Measurements from ENCODE around the gene MALRD1. TPM values are rescaled to one million over a fixed set of nuclear protein-coding genes. Genes with fewer than 3 reads are reported as not detected.

The MALRD1 gene
- total and polyA plus RNA-seq, 2 donors from 2014 or later = 2.0 to 2.4 TPM

GRCh38 chr10:19676063-19676462, 627.5 kb downstream of the MALRD1 start:
- no peak for DNase-seq
- no peak for TF ChIP-seq CTCF (IDR thresholded peaks at IDR 0.05; ENCODE audit: borderline replicate concordance, extremely low read depth, insufficient read depth)
- H3K36me3 ChIP-seq (ENCODE audit: control insufficient read depth in 2 of 3, insufficient read depth in 3 of 3, low read length in 3 of 3) = no peaks in the 10 kb centered on the region
- H3K27me3 ChIP-seq (ENCODE audit: control insufficient read depth, insufficient read depth, low read length) = no peaks in the 10 kb centered on the region
- no peak overlapping the region for H3K9ac ChIP-seq (ENCODE audit: low read length in 3 of 3)
- intact Hi-C loops (cut with DNase I) = no loop called here
- no peak for FAIRE-seq
- no peak overlapping the region for H3K4me3 ChIP-seq (ENCODE audit: low read length in 3 of 3)
- no peaks in the 10 kb centered on the region for H3K9me3 ChIP-seq (ENCODE audit: control insufficient read depth in 2 of 3, insufficient read depth in 1 of 3, low read length in 3 of 3)
- H3K4me1 ChIP-seq (ENCODE audit: control insufficient read depth in 2 of 3, insufficient read depth in 2 of 3, low read depth in 1 of 3, low read length in 3 of 3) = no peaks in the 10 kb centered on the region
- no peak overlapping the region for H3K27ac ChIP-seq (ENCODE audit: low read depth in 2 of 2, low read length in 2 of 2)

- Histone ChIP-seq H3K27me3 (ENCODE audit: control insufficient read depth, insufficient read depth, low read length) (no peaks in the 10 kb centered on the region), H3K9ac (ENCODE audit: low read length in 3 of 3) (no peak overlapping the region), H3K4me1 (ENCODE audit: control insufficient read depth in 2 of 3, insufficient read depth in 2 of 3, low read depth in 1 of 3, low read length in 3 of 3) (no peaks in the 10 kb centered on the region), H3K36me3 (ENCODE audit: control insufficient read depth in 2 of 3, insufficient read depth in 3 of 3, low read length in 3 of 3) (no peaks in the 10 kb centered on the region), H3K27ac (ENCODE audit: low read depth in 2 of 2, low read length in 2 of 2) (no peak overlapping the region), H3K4me3 (ENCODE audit: low read length in 3 of 3) (no peak overlapping the region), H3K9me3 (ENCODE audit: control insufficient read depth in 2 of 3, insufficient read depth in 1 of 3, low read length in 3 of 3) (no peaks in the 10 kb centered on the region)
- FAIRE-seq = no peak
- peak in 3 of 5 donors; percentile 22 to 69 (median 64) for DNase-seq
- TF ChIP-seq CTCF (IDR thresholded peaks at IDR 0.05; ENCODE audit: borderline replicate concordance, extremely low read depth, insufficient read depth) = no peak
- intact Hi-C loops (cut with DNase I) = no loop called here
Measured at GRCh38 chr10:19683356-19683755, 634.8 kb downstream of the MALRD1 start.

- H3K27me3 ChIP-seq (ENCODE audit: control insufficient read depth, insufficient read depth, low read length) = no peaks in the 10 kb centered on the region
- intact Hi-C loops (cut with DNase I) = no loop called here
- TF ChIP-seq CTCF (IDR thresholded peaks at IDR 0.05; ENCODE audit: borderline replicate concordance, extremely low read depth, insufficient read depth) = no peak
- H3K9ac ChIP-seq (ENCODE audit: low read length in 3 of 3) = no peak overlapping the region
- H3K4me1 ChIP-seq (ENCODE audit: control insufficient read depth in 2 of 3, insufficient read depth in 2 of 3, low read depth in 1 of 3, low read length in 3 of 3) = no peaks in the 10 kb centered on the region
- DNase-seq (peak in 2 of 5 donors; percentile 41 to 61), FAIRE-seq (no peak)
- H3K36me3 ChIP-seq (ENCODE audit: control insufficient read depth in 2 of 3, insufficient read depth in 3 of 3, low read length in 3 of 3) = no peaks in the 10 kb centered on the region
- no peak overlapping the region for H3K27ac ChIP-seq (ENCODE audit: low read depth in 2 of 2, low read length in 2 of 2)
- H3K9me3 ChIP-seq (ENCODE audit: control insufficient read depth in 2 of 3, insufficient read depth in 1 of 3, low read length in 3 of 3) = no peaks in the 10 kb centered on the region
- H3K4me3 ChIP-seq (ENCODE audit: low read length in 3 of 3) = no peak overlapping the region
Measured at GRCh38 chr10:19683960-19684359, 635.4 kb downstream of the MALRD1 start.

- DNase-seq (no peak), FAIRE-seq (no peak)
- no peak for TF ChIP-seq CTCF (IDR thresholded peaks at IDR 0.05; ENCODE audit: borderline replicate concordance, extremely low read depth, insufficient read depth)
- intact Hi-C loops (cut with DNase I) = no loop called here
- Histone ChIP-seq H3K36me3 (ENCODE audit: control insufficient read depth in 2 of 3, insufficient read depth in 3 of 3, low read length in 3 of 3) (no peaks in the 10 kb centered on the region), H3K27me3 (ENCODE audit: control insufficient read depth, insufficient read depth, low read length) (no peaks in the 10 kb centered on the region), H3K4me1 (ENCODE audit: control insufficient read depth in 2 of 3, insufficient read depth in 2 of 3, low read depth in 1 of 3, low read length in 3 of 3) (no peaks in the 10 kb centered on the region), H3K9ac (ENCODE audit: low read length in 3 of 3) (no peak overlapping the region), H3K9me3 (ENCODE audit: control insufficient read depth in 2 of 3, insufficient read depth in 1 of 3, low read length in 3 of 3) (no peaks in the 10 kb centered on the region), H3K4me3 (ENCODE audit: low read length in 3 of 3) (no peak overlapping the region), H3K27ac (ENCODE audit: low read depth in 2 of 2, low read length in 2 of 2) (no peak overlapping the region)
Measured at GRCh38 chr10:19688344-19688743, 639.7 kb downstream of the MALRD1 start.

Data from kidney (tissue), 14 donors.